Type B pancreatic cell (in vitro differentiated cells): ENCODE data around the gene CLSTN3. TPM values are rescaled to one million over a fixed set of nuclear protein-coding genes. Genes with fewer than 3 reads are reported as not detected.
A peak's percentile ranks its signal among the peaks of the same experiment; 100 is the strongest.

Experiments used
- DNase-seq: peaks from one replicate; pipeline ENCODE4 v3.0.0; 2021; ENCODE audit warnings: mixed read lengths; ENCODE audit not compliant: unreplicated experiment; ENCODE audit errors: extremely low spot score
- H3K27ac Mint-ChIP-seq: 2 replicates; pipeline ENCODE4 v1.8.0; 2021; ENCODE audit warnings: mild to moderate bottlenecking, mixed read lengths
- H3K27me3 Mint-ChIP-seq: 2 replicates; pipeline ENCODE4 v1.8.0; 2021; ENCODE audit warnings: mixed read lengths
- H3K36me3 Mint-ChIP-seq: 2 replicates; pipeline ENCODE4 v1.8.0; 2021; ENCODE audit warnings: mixed read lengths
- H3K4me1 Mint-ChIP-seq: one replicate; pipeline ENCODE4 v1.8.0; 2021; ENCODE audit warnings: mixed read lengths; ENCODE audit not compliant: unreplicated experiment
- H3K4me3 Mint-ChIP-seq: 2 replicates; pipeline ENCODE4 v1.8.0; 2021; ENCODE audit warnings: mild to moderate bottlenecking, mixed read lengths
- H3K9me3 Mint-ChIP-seq: 2 replicates; pipeline ENCODE4 v1.8.0; 2021; ENCODE audit warnings: mixed read lengths
- total RNA-seq: library from RNA; stranded (reverse); gene quantifications from 2 replicates; pipeline ENCODE4 v1.2.1, GENCODE V29; 2021; ENCODE audit warnings: low replicate concordance
- TF ChIP-seq, protein P1 (sequence below): fragments of 200-600 bp; sonication (generic); conservative IDR thresholded peaks from 2 replicates; pipeline ENCODE4 v1.5.0; 2021; ENCODE audit warnings: antibody characterized with exemption, mild to moderate bottlenecking

CLSTN3 gene
- total RNA-seq, 1 donor from 2014 or later: 51.6 TPM

- Mint-ChIP-seq H3K27ac (peak overlapping the region; percentile 96), H3K4me1 (peaks cover 5% of the 10 kb centered on the region), H3K27me3 (no peaks in the 10 kb centered on the region), H3K4me3 (peak overlapping the region; percentile 95), H3K36me3 (peaks cover 27% of the 10 kb centered on the region), H3K9me3 (no peaks in the 10 kb centered on the region)
- TF ChIP-seq, protein P1, sequence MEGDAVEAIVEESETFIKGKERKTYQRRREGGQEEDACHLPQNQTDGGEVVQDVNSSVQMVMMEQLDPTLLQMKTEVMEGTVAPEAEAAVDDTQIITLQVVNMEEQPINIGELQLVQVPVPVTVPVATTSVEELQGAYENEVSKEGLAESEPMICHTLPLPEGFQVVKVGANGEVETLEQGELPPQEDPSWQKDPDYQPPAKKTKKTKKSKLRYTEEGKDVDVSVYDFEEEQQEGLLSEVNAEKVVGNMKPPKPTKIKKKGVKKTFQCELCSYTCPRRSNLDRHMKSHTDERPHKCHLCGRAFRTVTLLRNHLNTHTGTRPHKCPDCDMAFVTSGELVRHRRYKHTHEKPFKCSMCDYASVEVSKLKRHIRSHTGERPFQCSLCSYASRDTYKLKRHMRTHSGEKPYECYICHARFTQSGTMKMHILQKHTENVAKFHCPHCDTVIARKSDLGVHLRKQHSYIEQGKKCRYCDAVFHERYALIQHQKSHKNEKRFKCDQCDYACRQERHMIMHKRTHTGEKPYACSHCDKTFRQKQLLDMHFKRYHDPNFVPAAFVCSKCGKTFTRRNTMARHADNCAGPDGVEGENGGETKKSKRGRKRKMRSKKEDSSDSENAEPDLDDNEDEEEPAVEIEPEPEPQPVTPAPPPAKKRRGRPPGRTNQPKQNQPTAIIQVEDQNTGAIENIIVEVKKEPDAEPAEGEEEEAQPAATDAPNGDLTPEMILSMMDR: no peak
- no peak for DNase-seq
Observed at GRCh38 chr12:7107636-7108002, 22.6 kb upstream of the CLSTN3 start.

DNA sequence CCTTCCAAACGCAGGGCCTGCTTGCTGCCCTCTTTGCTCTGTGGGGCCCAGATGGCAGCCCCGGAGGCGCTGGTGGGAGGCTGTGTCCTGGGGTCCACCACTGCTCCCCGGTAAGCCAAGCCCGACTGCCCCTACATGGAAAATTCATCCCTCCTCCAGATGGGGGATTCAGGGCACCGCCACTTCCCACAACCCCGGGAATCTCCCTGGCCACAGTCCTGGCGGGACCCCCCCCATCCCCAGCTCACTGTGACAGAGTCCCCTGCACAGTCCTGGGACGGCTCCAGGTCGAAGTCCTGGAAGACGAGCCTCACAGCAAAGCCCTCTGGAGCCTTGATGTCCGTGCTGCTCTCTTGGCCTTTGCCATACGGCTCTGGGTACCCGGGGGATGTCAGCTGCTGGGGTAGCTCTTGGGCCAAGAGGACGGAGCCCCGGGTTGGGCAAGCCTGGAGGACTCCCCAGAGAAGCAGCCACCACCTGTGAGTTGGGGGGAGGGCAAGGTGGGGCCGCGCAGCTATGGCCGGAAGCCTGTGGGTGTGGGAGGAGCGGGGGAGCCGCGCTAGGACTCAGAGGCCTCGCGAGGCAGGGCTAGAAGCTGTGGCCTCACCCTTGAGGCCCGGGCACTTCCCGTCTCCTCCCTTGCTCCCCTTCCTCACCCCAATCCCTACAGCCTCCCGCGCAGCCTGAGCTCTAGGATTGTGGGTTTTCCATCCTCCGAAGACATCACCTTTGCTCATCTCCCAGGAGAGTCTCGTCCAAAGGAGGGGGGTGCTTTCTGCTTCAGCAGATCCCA lies 22.0 kb upstream of the CLSTN3 start:
- no peak for DNase-seq

GRCh38 chr12:7108796-7109571 lies 21.2 kb upstream of the CLSTN3 start, which contains the start of gene C1RL:
TSS of gene C1RL (minus strand) at chr12:7109214. CDS start at chr12:7109180, 34 bp downstream.
- no peaks in the 10 kb centered on the region for H3K9me3 Mint-ChIP-seq
- H3K27ac Mint-ChIP-seq: peak within 1 kb of the TSS; percentile 96
- peaks cover 22% of the 10 kb centered on the region for H3K36me3 Mint-ChIP-seq
- H3K27me3 Mint-ChIP-seq: no peaks in the 10 kb centered on the region
- peak within 1 kb of the TSS; percentile 95 for H3K4me3 Mint-ChIP-seq
- TF ChIP-seq, protein P1: peak; percentile 97
- DNase-seq: peak; percentile 90
- peaks cover 5% of the 10 kb centered on the region for H3K4me1 Mint-ChIP-seq

More for the DNA sequence above, 22.0 kb upstream of the CLSTN3 start:
- no peaks in the 10 kb centered on the region for H3K27me3 Mint-ChIP-seq
- TF ChIP-seq, protein P1: no peak
- peaks cover 26% of the 10 kb centered on the region for H3K36me3 Mint-ChIP-seq
- peak overlapping the region; percentile 96 for H3K27ac Mint-ChIP-seq
- H3K4me1 Mint-ChIP-seq: peaks cover 5% of the 10 kb centered on the region
- H3K4me3 Mint-ChIP-seq: peak overlapping the region; percentile 95
- no peaks in the 10 kb centered on the region for H3K9me3 Mint-ChIP-seq

DNA sequence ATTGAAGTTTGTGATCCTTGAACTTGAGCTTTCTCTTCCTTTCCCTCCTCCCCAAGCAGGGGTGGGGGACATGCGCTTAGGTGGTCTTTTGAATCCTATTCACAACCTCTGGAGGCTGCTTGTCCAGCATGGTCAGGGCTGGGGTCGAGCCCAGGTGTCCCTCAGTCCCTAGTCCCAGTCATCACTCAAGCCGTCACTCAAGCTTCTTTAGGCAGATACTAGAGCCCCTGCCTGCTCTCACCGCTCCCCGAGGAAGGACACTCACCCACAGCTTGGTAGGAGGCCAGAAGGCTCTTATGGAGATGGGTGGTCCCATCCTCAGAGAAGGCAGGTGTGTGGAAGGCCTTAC lies 20.6 kb upstream of the CLSTN3 start:
- no peaks in the 10 kb centered on the region for H3K9me3 Mint-ChIP-seq
- peaks cover 26% of the 10 kb centered on the region for H3K36me3 Mint-ChIP-seq
- peaks cover 5% of the 10 kb centered on the region for H3K4me1 Mint-ChIP-seq
- no peak for DNase-seq
- H3K4me3 Mint-ChIP-seq: peak overlapping the region; percentile 92
- peak overlapping the region; percentile 96 for H3K27ac Mint-ChIP-seq
- no peaks in the 10 kb centered on the region for H3K27me3 Mint-ChIP-seq
- TF ChIP-seq, protein P1: no peak

DNA sequence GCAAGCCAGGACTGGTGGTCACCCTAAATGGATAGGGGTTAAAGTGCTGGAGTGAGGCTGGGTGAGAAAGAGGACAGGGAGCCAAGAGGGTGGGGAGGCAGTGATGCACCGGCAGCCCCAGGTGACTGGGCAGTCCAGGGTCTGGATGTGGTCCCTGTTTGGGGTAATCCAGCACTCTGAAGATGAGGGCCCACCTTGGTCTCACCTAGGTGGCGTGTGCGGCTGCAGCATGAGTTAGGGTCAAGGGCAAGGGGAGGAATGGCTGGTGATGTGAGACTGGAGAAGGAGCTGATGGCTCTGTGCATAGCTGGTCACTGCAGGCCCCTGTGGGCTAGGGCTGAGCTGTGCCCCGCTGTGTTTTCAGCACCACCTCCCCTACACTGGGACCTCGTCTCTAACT lies 19.5 kb upstream of the CLSTN3 start:
- no peak overlapping the region for H3K4me3 Mint-ChIP-seq
- peaks cover 23% of the 10 kb centered on the region for H3K36me3 Mint-ChIP-seq
- no peaks in the 10 kb centered on the region for H3K27me3 Mint-ChIP-seq
- TF ChIP-seq, protein P1: no peak
- no peak for DNase-seq
- no peak overlapping the region for H3K27ac Mint-ChIP-seq
- no peaks in the 10 kb centered on the region for H3K9me3 Mint-ChIP-seq
- H3K4me1 Mint-ChIP-seq: peaks cover 5% of the 10 kb centered on the region
